ENCODE data around the gene ZNF341.

Gene ZNF341

DNA sequence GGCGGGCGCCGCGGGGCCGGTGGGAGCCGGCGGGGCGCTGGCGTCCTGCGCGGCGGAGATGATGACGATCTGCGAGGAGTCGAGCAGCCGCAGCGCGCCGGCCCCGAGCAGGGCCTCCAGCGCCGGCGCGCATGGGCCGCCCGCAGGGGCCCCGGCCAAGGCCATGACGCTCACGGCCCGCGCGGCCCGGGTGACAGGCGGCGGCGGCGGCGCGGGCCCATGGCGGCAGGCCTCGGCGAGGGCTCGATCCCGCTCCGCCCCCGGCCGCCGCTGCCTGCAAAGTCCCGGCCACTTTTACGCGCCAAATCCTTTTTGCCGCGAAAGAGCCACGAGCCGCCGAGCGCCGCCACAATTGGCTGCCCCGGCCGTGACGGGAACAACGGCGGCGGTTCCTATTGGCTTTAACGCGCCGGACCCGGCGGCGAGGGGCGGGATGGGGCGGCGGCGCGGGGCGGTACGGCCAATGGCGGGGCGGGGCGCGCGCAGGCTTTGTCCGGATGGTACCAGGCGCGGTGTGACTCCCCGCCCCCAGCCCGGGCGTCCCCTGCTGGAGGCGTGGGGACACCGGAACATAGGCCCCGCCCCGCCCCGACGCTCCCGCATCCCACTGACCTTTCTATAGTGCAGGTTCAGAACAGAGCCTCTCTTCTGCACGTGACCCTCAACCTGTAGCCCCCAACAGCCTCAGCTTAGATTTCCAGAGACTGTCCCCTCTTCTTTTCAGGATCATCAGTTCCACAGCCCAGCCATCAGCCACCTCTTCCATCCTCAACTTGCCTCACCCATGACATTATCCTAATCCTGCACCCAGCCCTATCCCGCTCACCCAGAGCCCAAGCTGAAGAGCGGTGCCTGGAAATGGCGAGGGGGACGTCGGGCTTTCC, 45.5 kb upstream of the ZNF341 start, which contains the start of gene E2F1 (continued):
- TF ChIP-seq PBX3 (CRISPR knock-in tag; IDR thresholded peaks at IDR 0.05): peak; percentile 85; the same call in 1 of the 2 replicates
- TF ChIP-seq, protein P1, sequence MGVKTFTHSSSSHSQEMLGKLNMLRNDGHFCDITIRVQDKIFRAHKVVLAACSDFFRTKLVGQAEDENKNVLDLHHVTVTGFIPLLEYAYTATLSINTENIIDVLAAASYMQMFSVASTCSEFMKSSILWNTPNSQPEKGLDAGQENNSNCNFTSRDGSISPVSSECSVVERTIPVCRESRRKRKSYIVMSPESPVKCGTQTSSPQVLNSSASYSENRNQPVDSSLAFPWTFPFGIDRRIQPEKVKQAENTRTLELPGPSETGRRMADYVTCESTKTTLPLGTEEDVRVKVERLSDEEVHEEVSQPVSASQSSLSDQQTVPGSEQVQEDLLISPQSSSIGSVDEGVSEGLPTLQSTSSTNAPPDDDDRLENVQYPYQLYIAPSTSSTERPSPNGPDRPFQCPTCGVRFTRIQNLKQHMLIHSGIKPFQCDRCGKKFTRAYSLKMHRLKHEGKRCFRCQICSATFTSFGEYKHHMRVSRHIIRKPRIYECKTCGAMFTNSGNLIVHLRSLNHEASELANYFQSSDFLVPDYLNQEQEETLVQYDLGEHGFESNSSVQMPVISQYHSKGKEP (tag by site-specific recombination; IDR thresholded peaks at IDR 0.05): no peak
- TF ChIP-seq, protein P2, sequence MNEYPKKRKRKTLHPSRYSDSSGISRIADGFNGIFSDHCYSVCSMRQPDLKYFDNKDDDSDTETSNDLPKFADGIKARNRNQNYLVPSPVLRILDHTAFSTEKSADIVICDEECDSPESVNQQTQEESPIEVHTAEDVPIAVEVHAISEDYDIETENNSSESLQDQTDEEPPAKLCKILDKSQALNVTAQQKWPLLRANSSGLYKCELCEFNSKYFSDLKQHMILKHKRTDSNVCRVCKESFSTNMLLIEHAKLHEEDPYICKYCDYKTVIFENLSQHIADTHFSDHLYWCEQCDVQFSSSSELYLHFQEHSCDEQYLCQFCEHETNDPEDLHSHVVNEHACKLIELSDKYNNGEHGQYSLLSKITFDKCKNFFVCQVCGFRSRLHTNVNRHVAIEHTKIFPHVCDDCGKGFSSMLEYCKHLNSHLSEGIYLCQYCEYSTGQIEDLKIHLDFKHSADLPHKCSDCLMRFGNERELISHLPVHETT (tag by site-specific recombination; IDR thresholded peaks at IDR 0.05): no peak
- TF ChIP-seq ZFHX2 (tag by site-specific recombination; conservative IDR thresholded peaks at IDR 0.05): peak; percentile 57
- TF ChIP-seq, protein P3, sequence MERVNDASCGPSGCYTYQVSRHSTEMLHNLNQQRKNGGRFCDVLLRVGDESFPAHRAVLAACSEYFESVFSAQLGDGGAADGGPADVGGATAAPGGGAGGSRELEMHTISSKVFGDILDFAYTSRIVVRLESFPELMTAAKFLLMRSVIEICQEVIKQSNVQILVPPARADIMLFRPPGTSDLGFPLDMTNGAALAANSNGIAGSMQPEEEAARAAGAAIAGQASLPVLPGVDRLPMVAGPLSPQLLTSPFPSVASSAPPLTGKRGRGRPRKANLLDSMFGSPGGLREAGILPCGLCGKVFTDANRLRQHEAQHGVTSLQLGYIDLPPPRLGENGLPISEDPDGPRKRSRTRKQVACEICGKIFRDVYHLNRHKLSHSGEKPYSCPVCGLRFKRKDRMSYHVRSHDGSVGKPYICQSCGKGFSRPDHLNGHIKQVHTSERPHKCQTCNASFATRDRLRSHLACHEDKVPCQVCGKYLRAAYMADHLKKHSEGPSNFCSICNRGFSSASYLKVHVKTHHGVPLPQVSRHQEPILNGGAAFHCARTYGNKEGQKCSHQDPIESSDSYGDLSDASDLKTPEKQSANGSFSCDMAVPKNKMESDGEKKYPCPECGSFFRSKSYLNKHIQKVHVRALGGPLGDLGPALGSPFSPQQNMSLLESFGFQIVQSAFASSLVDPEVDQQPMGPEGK (tag by site-specific recombination; IDR thresholded peaks at IDR 0.05): peak; percentile 71
- peak; percentile 45; the same call in 1 of the 2 replicates for TF ChIP-seq KLF9 (tag by site-specific recombination; IDR thresholded peaks at IDR 0.05; ENCODE audit: low read depth)
- TF ChIP-seq GLIS1 (tag by site-specific recombination; IDR thresholded peaks at IDR 0.05): peak; percentile 30; the same call in 1 of the 2 replicates
- TF ChIP-seq, protein P4, sequence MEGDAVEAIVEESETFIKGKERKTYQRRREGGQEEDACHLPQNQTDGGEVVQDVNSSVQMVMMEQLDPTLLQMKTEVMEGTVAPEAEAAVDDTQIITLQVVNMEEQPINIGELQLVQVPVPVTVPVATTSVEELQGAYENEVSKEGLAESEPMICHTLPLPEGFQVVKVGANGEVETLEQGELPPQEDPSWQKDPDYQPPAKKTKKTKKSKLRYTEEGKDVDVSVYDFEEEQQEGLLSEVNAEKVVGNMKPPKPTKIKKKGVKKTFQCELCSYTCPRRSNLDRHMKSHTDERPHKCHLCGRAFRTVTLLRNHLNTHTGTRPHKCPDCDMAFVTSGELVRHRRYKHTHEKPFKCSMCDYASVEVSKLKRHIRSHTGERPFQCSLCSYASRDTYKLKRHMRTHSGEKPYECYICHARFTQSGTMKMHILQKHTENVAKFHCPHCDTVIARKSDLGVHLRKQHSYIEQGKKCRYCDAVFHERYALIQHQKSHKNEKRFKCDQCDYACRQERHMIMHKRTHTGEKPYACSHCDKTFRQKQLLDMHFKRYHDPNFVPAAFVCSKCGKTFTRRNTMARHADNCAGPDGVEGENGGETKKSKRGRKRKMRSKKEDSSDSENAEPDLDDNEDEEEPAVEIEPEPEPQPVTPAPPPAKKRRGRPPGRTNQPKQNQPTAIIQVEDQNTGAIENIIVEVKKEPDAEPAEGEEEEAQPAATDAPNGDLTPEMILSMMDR (tag by site-specific recombination; IDR thresholded peaks at IDR 0.05): peak; percentile 69; the same call in 1 of the 2 replicates
- no peak for TF ChIP-seq ZBTB7A (tag by site-specific recombination; IDR thresholded peaks at IDR 0.05; ENCODE audit: low read depth)
- TF ChIP-seq MEIS1 (CRISPR knock-in tag; IDR thresholded peaks at IDR 0.05; ENCODE audit: borderline replicate concordance): 0 out of 2 replicates have a peak, but pooled peaks have one; percentile 33
- peak; percentile 82 for TF ChIP-seq SCRT1 (tag by site-specific recombination; IDR thresholded peaks at IDR 0.05; ENCODE audit: borderline replicate concordance)
- TF ChIP-seq ZNF596 (tag by site-specific recombination; IDR thresholded peaks at IDR 0.05): no peak
- no peak for TF ChIP-seq ZNF792 (tag by site-specific recombination; IDR thresholded peaks at IDR 0.05)
- no peak for TF ChIP-seq GFI1B (tag by site-specific recombination; IDR thresholded peaks at IDR 0.05)
- no peak for TF ChIP-seq ZNF513 (tag by site-specific recombination; IDR thresholded peaks at IDR 0.05)
- peak; percentile 98 for TF ChIP-seq ZNF600 (tag by site-specific recombination; IDR thresholded peaks at IDR 0.05)
- TF ChIP-seq, protein P5, sequence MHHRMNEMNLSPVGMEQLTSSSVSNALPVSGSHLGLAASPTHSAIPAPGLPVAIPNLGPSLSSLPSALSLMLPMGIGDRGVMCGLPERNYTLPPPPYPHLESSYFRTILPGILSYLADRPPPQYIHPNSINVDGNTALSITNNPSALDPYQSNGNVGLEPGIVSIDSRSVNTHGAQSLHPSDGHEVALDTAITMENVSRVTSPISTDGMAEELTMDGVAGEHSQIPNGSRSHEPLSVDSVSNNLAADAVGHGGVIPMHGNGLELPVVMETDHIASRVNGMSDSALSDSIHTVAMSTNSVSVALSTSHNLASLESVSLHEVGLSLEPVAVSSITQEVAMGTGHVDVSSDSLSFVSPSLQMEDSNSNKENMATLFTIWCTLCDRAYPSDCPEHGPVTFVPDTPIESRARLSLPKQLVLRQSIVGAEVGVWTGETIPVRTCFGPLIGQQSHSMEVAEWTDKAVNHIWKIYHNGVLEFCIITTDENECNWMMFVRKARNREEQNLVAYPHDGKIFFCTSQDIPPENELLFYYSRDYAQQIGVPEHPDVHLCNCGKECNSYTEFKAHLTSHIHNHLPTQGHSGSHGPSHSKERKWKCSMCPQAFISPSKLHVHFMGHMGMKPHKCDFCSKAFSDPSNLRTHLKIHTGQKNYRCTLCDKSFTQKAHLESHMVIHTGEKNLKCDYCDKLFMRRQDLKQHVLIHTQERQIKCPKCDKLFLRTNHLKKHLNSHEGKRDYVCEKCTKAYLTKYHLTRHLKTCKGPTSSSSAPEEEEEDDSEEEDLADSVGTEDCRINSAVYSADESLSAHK (tag by site-specific recombination; IDR thresholded peaks at IDR 0.05): no peak
- peak; percentile 50; the same call in 1 of the 2 replicates for TF ChIP-seq ZBTB1 (tag by site-specific recombination; IDR thresholded peaks at IDR 0.05)
- no peak for TF ChIP-seq ZNF19 (tag by site-specific recombination; IDR thresholded peaks at IDR 0.05; ENCODE audit: low read depth)

All from HEK293 (cell line).